HUES6 (cell line): ENCODE results near the gene TIMM22.
A peak's percentile ranks its signal among the peaks of the same experiment; 100 is the strongest.
"Not testable (repeated sequence)": the region's sequence is repeated elsewhere in the genome, so short reads cannot be mapped to it uniquely, and the experiment has no call there.

Experiments
- H3K27ac ChIP-seq: 2 replicates; pipeline ENCODE4 v1.7.0; 2013; ENCODE audit warnings: low read depth, mild to moderate bottlenecking, low read length, inconsistent platforms
- H3K27me3 ChIP-seq: 2 replicates; pipeline ENCODE4 v1.6.1; 2013; ENCODE audit warnings: low read length; ENCODE audit not compliant: control insufficient read depth, insufficient read depth
- H3K36me3 ChIP-seq: 2 replicates; pipeline ENCODE4 v1.6.1; 2013; ENCODE audit warnings: low read length; ENCODE audit not compliant: control insufficient read depth, insufficient read depth
- H3K4me1 ChIP-seq: 2 replicates; pipeline ENCODE4 v1.6.1; 2013; ENCODE audit warnings: low read length; ENCODE audit not compliant: control insufficient read depth, insufficient read depth
- H3K4me3 ChIP-seq: 2 replicates; pipeline ENCODE4 v1.5.1; 2013; ENCODE audit warnings: low read depth, low read length
- H3K9ac ChIP-seq: one replicate; pipeline ENCODE4 v1.6.1; 2013; ENCODE audit warnings: mild to moderate bottlenecking, low read length
- H3K9me3 ChIP-seq: 2 replicates; pipeline ENCODE4 v1.6.1; 2013; ENCODE audit warnings: low read depth, low read length; ENCODE audit not compliant: control insufficient read depth, insufficient read depth

The TIMM22 gene

DNA sequence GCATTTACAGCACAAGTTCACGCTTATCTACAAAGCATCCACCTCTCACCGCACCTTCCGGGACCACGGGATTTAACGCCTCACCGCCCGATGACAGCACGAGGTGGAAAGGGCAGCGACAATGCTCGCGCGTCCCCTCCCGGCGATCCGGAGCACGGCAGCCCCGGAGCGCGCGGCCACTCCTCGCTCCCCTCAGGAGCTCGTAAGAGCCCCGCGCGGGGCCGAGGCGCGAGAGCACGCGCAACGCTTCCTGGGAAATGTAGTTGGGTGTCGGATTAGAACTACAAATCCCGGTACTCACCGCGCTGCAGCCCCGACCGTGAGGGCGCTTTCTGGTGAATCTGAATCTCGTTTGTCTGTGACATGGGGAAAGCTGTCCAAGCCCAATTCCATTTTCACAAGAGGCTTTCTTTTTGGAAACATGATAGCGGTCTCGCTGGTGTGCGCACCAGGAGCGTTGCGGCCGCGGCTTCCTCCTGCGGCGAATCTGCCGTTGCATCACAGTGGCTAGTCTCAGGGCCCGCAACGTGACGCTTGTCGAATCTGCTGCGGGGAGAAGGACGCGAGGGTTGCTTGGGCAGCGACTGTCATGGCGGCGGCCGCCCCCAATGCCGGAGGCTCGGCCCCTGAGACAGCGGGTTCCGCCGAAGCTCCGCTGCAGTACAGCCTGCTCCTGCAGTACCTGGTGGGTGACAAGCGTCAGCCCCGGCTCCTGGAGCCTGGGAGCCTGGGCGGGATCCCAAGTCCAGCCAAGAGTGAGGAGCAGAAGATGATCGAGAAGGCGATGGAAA lies at the start of gene TIMM22:
TIMM22 (plus strand) TSS at position 576 of the 791 bp plus-strand sequence; CDS start at position 590, 14 bp downstream.
- Histone ChIP-seq H3K27ac (peak within 1 kb of the TSS; percentile 90), H3K9ac (peak within 1 kb of the TSS; percentile 90), H3K4me3 (peak within 1 kb of the TSS; percentile 96), H3K27me3 (no peaks in the 10 kb centered on the region), H3K9me3 (no peaks in the 10 kb centered on the region), H3K36me3 (peaks cover 25% of the 10 kb centered on the region), H3K4me1 (peaks cover 5% of the 10 kb centered on the region; the same call in 1 of the 2 replicates)

DNA sequence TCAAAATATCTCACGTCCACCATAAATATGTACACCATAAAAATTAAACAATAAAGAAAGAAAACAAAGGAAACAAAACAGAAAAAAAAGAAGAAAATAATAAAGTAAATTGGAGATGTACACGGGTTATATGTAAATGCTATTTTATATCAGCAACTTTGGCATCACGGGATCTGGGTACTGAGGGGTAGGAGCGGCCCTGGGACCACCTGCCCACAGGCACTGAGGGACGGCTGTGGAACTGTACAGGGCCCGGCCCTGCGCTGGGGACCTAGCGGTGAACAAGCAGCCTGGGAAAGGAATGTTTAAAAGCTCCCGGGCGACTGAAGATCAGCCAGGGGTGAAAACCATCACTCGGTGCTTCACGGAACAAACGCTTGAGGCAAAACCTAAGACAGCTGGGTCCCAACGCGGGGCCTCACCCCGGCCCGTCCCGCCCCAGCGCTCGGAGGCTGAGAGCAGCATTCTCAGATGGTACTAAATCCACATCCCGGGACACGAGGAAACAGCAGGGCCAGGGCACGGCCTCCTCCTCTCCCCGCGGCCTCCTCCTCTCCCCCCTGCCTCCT lies 48.6 kb upstream of the TIMM22 start:
- H3K27ac ChIP-seq: peak overlapping the region; percentile 42; the same call in 1 of the 2 replicates
- H3K27me3 ChIP-seq: no peaks in the 10 kb centered on the region
- H3K4me1 ChIP-seq: peaks cover 27% of the 10 kb centered on the region
- H3K9me3 ChIP-seq: no peaks in the 10 kb centered on the region
- H3K36me3 ChIP-seq: peaks cover 11% of the 10 kb centered on the region
- no peak overlapping the region for H3K9ac ChIP-seq
- H3K4me3 ChIP-seq: no peak overlapping the region

DNA sequence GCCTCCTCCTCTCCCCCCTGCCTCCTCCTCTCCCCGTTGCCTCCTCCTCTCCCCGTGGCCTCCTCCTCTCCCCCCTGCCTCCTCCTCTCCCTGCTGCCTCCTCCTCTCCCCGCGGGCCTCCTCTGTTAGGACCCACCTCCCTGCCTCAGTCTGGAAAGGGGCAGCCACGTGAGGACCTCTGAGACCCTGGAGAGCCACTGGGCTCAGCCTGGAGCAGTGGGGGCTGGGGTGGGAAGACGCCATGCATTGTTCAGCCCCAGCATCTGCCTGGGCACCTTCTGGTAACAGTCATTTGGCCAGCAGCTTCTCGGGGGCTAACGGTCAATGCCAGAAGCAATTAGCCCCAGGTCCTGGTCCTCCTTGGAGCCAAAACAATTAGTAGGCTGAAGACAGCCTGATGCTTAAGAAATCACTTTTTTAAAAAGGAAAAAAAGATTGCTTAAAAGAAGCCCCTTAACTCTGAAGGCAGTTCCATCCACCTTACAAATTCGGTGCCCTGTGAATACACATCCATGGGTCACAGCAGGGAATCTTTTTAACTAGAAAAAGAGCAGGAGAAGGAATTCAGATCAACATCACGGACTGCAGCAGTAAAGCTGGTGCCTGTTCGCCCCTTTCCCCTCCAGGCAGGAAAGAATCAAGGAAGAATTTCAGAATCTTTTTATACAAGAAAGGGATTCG lies 47.2 kb upstream of the TIMM22 start:
- Histone ChIP-seq H3K27me3 (no peaks in the 10 kb centered on the region), H3K9ac (peak overlapping the region; percentile 88), H3K36me3 (peaks cover 7% of the 10 kb centered on the region), H3K9me3 (no peaks in the 10 kb centered on the region), H3K4me3 (peak overlapping the region; percentile 34), H3K4me1 (peaks cover 26% of the 10 kb centered on the region), H3K27ac (peak overlapping the region; percentile 93)

DNA sequence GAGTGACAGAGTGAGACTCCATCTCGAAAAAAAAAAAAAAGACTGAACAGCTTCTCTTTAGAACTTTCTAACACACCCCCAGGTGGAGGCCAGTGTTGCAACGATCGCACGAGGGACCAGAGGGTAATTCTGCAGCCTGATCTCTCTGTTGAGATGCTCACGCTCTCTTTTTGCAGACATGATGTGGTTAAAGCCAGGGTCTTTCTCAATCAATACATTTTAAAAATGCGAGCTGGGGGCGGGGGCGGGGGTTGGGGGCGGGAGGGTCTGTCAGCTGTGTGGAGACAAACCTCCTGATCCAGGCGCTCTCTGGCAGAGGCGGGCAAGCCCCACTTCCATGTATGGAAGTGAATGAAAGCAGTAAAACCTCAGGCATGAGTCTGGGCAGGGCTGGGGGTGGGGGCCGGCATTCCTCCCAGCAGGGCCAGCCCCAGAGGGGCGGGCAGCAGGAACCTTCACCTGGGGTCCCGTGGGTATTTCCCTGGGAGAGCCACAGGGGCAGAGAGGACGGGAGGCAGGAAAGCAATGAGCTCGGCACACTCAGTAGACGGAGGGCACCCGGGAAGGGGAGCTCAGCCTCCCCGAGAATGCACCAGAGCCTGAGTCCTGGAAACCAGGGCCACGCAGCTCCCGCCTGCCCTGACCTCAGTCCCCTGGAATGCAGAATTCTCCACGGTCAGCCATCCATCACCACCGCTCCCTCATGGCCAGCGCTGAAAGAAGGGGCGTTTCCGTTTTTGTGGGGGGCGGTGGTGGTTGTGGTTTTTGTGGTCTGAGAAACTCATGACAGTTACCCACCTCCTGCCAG lies 45.4 kb upstream of the TIMM22 start:
- peaks cover 26% of the 10 kb centered on the region for H3K4me1 ChIP-seq
- H3K27me3 ChIP-seq: no peaks in the 10 kb centered on the region
- H3K9ac ChIP-seq: peak overlapping the region; percentile 95
- peak overlapping the region; percentile 93 for H3K27ac ChIP-seq
- H3K4me3 ChIP-seq: peak overlapping the region; percentile 44
- H3K36me3 ChIP-seq: peaks cover 7% of the 10 kb centered on the region
- no peaks in the 10 kb centered on the region for H3K9me3 ChIP-seq

DNA sequence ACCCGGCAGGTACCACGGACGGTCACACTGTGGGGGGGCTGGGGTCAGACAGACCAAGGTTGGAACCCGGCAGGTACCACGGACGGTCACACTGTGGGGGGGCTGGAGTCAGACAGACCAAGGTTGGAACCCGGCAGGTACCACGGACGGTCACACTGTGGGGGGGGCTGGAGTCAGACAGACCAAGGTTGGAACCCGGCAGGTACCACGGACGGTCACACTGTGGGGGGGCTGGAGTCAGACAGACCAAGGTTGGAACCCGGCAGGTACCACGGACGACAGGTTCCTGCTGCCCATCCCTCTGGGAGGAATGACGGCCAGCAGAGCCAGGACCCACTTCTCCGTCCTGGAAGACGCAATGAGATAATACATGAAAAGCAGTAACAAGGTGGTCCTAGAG lies 44.3 kb upstream of the TIMM22 start:
- not testable (repeated sequence) for H3K4me3 ChIP-seq, H3K36me3 ChIP-seq, H3K9ac ChIP-seq, H3K9me3 ChIP-seq, H3K27ac ChIP-seq, H3K27me3 ChIP-seq
- peaks cover 26% of the 10 kb centered on the region for H3K4me1 ChIP-seq

DNA sequence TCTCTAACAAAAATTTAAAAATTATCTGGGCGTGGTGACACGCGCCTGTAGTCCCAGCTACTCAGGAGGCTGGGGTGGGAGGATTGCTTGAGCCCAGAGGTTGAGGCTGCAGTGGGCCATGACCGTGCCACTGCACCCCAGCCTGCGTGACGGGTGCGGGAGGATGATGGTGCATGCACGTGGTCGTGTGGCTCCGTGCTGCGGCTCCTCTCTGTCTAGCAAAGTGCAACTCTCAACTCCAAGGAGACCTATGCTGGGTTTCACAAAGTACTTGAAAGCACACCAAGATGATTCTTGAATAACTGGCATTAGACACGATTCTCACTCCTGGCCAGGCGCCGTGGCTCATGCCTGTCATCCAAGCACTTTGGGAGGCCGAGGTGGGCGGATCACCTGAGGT lies 43.2 kb upstream of the TIMM22 start:
- Histone ChIP-seq H3K27me3 (no peaks in the 10 kb centered on the region), H3K36me3 (0 out of 2 replicates have a peak, but pooled peaks cover 8% of the 10 kb centered on the region), H3K9me3 (no peaks in the 10 kb centered on the region), H3K27ac (no peak overlapping the region), H3K9ac (no peak overlapping the region), H3K4me1 (peaks cover 28% of the 10 kb centered on the region), H3K4me3 (no peak overlapping the region)

DNA sequence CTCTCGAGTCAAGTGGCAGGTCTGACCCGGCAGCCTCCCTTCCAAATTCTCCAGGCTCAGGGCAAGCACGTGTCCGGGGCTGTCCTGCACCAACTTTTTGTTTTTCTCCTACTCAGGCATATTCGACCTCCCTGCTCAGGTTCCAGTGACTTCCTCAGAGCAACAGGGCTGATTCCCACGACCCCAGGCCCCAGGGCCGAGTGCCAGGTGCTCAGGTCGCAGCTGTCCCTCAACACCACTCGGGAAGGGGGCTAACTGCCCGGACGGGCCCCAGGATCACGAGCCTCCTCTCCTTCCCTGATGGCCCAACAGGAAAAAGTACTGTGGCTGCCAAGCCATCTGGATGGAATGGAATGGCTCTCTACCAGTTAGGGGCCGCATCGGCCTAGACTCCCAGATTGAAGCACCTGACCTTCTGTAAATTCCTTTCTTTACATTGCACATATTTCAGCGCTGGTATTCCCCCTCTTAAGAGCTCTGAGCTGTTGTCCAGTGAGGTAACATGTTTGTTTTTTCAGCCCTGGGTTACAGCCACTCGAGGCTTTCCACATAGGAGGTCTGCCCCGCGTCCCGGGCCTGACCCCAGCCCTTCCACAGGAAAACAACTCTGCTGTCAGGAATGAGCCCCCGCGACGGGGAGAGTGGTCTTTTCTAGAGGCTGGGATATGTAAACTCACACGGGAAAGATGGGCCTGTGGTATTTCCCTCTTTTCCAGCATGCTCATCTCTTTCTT lies 42.3 kb upstream of the TIMM22 start:
- H3K27ac ChIP-seq: no peak overlapping the region
- no peak overlapping the region for H3K9ac ChIP-seq
- H3K9me3 ChIP-seq: no peaks in the 10 kb centered on the region
- no peaks in the 10 kb centered on the region for H3K27me3 ChIP-seq
- no peak overlapping the region for H3K4me3 ChIP-seq
- 0 out of 2 replicates have a peak, but pooled peaks cover 9% of the 10 kb centered on the region for H3K36me3 ChIP-seq
- peaks cover 29% of the 10 kb centered on the region for H3K4me1 ChIP-seq

DNA sequence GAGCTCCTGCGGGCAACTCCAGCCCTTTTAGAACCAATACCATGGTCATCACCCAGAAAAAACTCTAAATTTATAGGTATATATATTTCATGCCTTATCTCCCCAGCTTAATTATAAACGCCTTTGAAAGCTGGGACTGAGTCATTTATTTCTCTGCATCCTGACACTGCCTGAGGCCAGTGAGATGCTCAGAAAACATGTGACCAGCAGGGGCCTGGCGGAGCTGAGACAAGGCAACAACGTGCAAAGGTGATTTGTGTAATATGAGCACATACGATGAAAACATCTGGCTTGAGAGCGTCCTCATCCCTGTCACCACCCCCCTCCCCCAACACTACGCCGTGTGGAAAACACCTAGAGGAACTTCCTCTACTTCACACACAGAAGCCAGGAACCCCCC lies 40.0 kb upstream of the TIMM22 start:
- no peak overlapping the region for H3K4me3 ChIP-seq
- H3K9me3 ChIP-seq: no peaks in the 10 kb centered on the region
- H3K36me3 ChIP-seq: 0 out of 2 replicates have a peak, but pooled peaks cover 9% of the 10 kb centered on the region
- peaks cover 11% of the 10 kb centered on the region for H3K4me1 ChIP-seq
- no peak overlapping the region for H3K9ac ChIP-seq
- H3K27ac ChIP-seq: no peak overlapping the region
- H3K27me3 ChIP-seq: no peaks in the 10 kb centered on the region

DNA sequence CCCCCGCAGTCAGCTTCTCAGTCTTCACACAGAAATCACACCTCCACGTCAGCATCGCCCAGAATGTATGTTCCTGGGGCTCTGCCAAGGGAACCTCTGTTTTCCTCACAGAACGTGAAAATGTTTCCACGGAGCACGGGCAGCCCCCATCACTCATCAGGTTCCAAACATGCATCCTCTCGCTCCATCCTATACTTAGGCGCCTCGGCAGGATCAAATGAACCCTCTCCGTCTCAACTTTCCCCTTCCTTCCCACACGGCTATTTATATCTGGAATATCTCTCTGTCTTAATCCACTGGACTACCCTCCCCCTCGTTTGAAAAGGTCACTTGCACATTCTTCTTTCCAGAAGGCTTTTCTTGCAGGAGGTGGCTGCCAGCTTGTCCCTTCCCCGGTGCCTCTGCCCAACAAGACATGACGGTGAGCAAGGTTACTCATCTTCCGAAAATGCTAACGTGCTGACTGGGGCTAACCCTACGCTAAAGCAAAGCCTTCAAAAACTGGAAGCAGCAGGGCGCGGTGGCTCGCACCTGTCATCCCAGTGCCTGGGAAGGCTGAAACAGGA lies 39.0 kb upstream of the TIMM22 start:
- no peak overlapping the region for H3K27ac ChIP-seq
- no peaks in the 10 kb centered on the region for H3K9me3 ChIP-seq
- H3K4me1 ChIP-seq: peaks cover 16% of the 10 kb centered on the region
- H3K27me3 ChIP-seq: no peaks in the 10 kb centered on the region
- no peak overlapping the region for H3K4me3 ChIP-seq
- H3K9ac ChIP-seq: no peak overlapping the region
- 0 out of 2 replicates have a peak, but pooled peaks cover 9% of the 10 kb centered on the region for H3K36me3 ChIP-seq
